ENCODE results near the gene BMPR1A.
"Not testable (repeated sequence)": the region's sequence is repeated elsewhere in the genome, so short reads cannot be mapped to it uniquely, and the experiment has no call there.

Gene BMPR1A

GRCh38 chr10:86981020-86981419 is 224.6 kb downstream of the BMPR1A start:
- H3K27ac Mint-ChIP-seq; intact Hi-C loops (cut with micrococcal nuclease); H3K36me3 Mint-ChIP-seq (ENCODE audit: low read depth); H3K4me3 Mint-ChIP-seq; H3K4me1 Mint-ChIP-seq (ENCODE audit: low read depth); H3K9me3 Mint-ChIP-seq: not testable (repeated sequence)
- peaks cover 12% of the 10 kb centered on the region for H3K27me3 Mint-ChIP-seq

DNA sequence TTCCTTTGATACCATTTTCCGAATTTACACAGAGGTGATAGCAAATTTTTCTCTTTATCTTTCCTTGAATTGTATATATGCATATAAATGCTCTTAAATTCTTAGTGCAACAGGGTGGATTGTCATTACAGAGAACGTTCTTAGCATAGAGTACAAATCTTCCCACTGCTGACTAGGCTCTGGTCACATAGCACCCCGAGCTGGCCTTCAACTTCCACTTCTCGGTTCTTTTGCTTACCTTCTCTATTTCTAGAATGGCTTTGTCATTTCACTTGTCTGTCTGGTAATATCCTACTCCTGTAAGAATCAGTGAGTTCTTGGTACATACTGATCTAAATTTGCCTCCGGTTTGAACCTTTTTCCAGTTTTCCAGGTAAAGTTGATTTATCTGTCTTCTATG is 225.3 kb downstream of the BMPR1A start:
- peaks cover 8% of the 10 kb centered on the region for H3K9me3 Mint-ChIP-seq

More for the DNA sequence above, 225.3 kb downstream of the BMPR1A start:
- intact Hi-C loops (cut with micrococcal nuclease) = no loop called here
- H3K36me3 Mint-ChIP-seq (ENCODE audit: low read depth) = no peaks in the 10 kb centered on the region
- no peak overlapping the region for H3K4me3 Mint-ChIP-seq
- H3K27me3 Mint-ChIP-seq = peaks cover 12% of the 10 kb centered on the region
- no peaks in the 10 kb centered on the region for H3K4me1 Mint-ChIP-seq (ENCODE audit: low read depth)
- H3K27ac Mint-ChIP-seq = no peak overlapping the region
